Measurements from ENCODE around the gene NMUR2. TPM values are rescaled to one million over a fixed set of nuclear protein-coding genes. Genes with fewer than 3 reads are reported as not detected.

The NMUR2 gene
- total and polyA plus RNA-seq, 2 experiments from 2014 or later: not detected

GRCh38 chr5:152388610-152389009 lies 16.5 kb downstream of the NMUR2 start:
- H3K27ac Mint-ChIP-seq: no peak overlapping the region
- H3K4me1 ChIP-seq (ENCODE audit: insufficient read depth): peaks cover 4% of the 10 kb centered on the region; the same call in 1 of the 2 replicates
- TF ChIP-seq ZNF331 (CRISPR knock-in tag; IDR thresholded peaks at IDR 0.05; ENCODE audit: low read depth) (no peak), EZH2phosphoT487 (IDR thresholded peaks at IDR 0.05; ENCODE audit: unreplicated experiment) (no peak), JUNB (IDR thresholded peaks at IDR 0.05; ENCODE audit: unreplicated experiment) (no peak), NANOG (IDR thresholded peaks at IDR 0.05; ENCODE audit: borderline replicate concordance) (no peak; the same call in 1 of the 2 replicates), REST (IDR thresholded peaks at IDR 0.05; ENCODE audit: unreplicated experiment) (no peak), ZNF462 (CRISPR knock-in tag; IDR thresholded peaks at IDR 0.05) (peak; percentile 95), STAT1 (IDR thresholded peaks at IDR 0.05; ENCODE audit: unreplicated experiment) (no peak), ETS1 (IDR thresholded peaks at IDR 0.05) (no peak)
- no peaks in the 10 kb centered on the region for H3K36me3 ChIP-seq (ENCODE audit: insufficient read depth)
- ATAC-seq (no peak), DNase-seq (ENCODE audit: low spot score) (no peak)
- peaks cover 6% of the 10 kb centered on the region for H3K4me1 Mint-ChIP-seq
- no peaks in the 10 kb centered on the region for H3K79me2 ChIP-seq (replicated peaks; ENCODE audit: insufficient read depth)
- no peak overlapping the region for H3K4me3 Mint-ChIP-seq
- H3K27me3 ChIP-seq (ENCODE audit: insufficient read depth): no peaks in the 10 kb centered on the region
- peaks cover 2% of the 10 kb centered on the region for H3K27me3 Mint-ChIP-seq (ENCODE audit: insufficient read depth, low read depth, poor library complexity)
- peaks cover 25% of the 10 kb centered on the region for H3K9me3 Mint-ChIP-seq
- no peaks in the 10 kb centered on the region for H4K20me1 ChIP-seq (replicated peaks; ENCODE audit: insufficient read depth)
- H3K36me3 Mint-ChIP-seq (ENCODE audit: low read depth): peaks cover 21% of the 10 kb centered on the region; the same call in 2 of the 3 replicates
- H3K9me2 ChIP-seq (ENCODE audit: insufficient read depth): peaks cover 8% of the 10 kb centered on the region
- H3K27ac ChIP-seq (ENCODE audit: low read depth): peak overlapping the region; percentile 51; the same call in 1 of the 2 replicates
- no peak overlapping the region for H3K4me2 ChIP-seq
- H3K4me3 ChIP-seq: no peak overlapping the region
- H2AFZ ChIP-seq: no peak overlapping the region
- H3F3A ChIP-seq (replicated peaks; ENCODE audit: low read depth): no peaks in the 10 kb centered on the region

Measured in GM23338 (cell line).